ACC112 (cell line): ENCODE measurements around the gene RAB6B.

Experiments
- H2AFZ ChIP-seq: fragments of 200-600 bp; sonication (generic); one replicate; pipeline ENCODE4 v1.6.0; 2017; ENCODE audit warnings: antibody characterized with exemption, low read length; ENCODE audit not compliant: unreplicated experiment
- H3K27ac ChIP-seq: fragments of 200-600 bp; sonication (generic); 2 replicates; pipeline ENCODE4 v1.5.1; 2014; ENCODE audit warnings: low read depth, mild to moderate bottlenecking, antibody characterized with exemption, low read length, moderate library complexity
- H3K27me3 ChIP-seq: fragments of 200-600 bp; sonication (generic); 2 replicates; pipeline ENCODE4 v1.6.1; 2014; ENCODE audit warnings: mild to moderate bottlenecking, antibody characterized with exemption, low read length, moderate library complexity, mixed read lengths; ENCODE audit not compliant: insufficient read depth
- H3K36me3 ChIP-seq: fragments of 200-600 bp; sonication (generic); 2 replicates; pipeline ENCODE4 v1.6.1; 2016; ENCODE audit warnings: mild to moderate bottlenecking, antibody characterized with exemption, low read length, moderate library complexity, mixed read lengths; ENCODE audit not compliant: insufficient read depth
- H3K4me1 ChIP-seq: fragments of 200-600 bp; sonication (generic); one replicate; pipeline ENCODE4 v1.6.1; 2016; ENCODE audit warnings: low read length, mixed read lengths; ENCODE audit not compliant: insufficient read depth, unreplicated experiment, control insufficient read depth
- H3K4me3 ChIP-seq: fragments of 200-600 bp; sonication (generic); 2 replicates; pipeline ENCODE4 v1.5.1; 2014; ENCODE audit warnings: mild to moderate bottlenecking, low read depth, low read length
- H3K79me2 ChIP-seq: fragments of 200-600 bp; sonication (generic); one replicate; pipeline ENCODE4 v1.6.0; 2016; ENCODE audit warnings: low read length; ENCODE audit not compliant: control insufficient read depth, unreplicated experiment, insufficient read depth

Gene RAB6B

GRCh38 chr3:133834621-133835417, 60.9 kb downstream of the RAB6B start:
- Histone ChIP-seq H3K36me3 (no peaks in the 10 kb centered on the region), H3K4me3 (no peak overlapping the region), H3K4me1 (no peaks in the 10 kb centered on the region), H3K79me2 (no peaks in the 10 kb centered on the region), H2AFZ (no peak overlapping the region), H3K27ac (no peak overlapping the region), H3K27me3 (no peaks in the 10 kb centered on the region)

GRCh38 chr3:133833880-133834620, 61.6 kb downstream of the RAB6B start:
- no peaks in the 10 kb centered on the region for H3K36me3 ChIP-seq
- no peaks in the 10 kb centered on the region for H3K4me1 ChIP-seq
- H2AFZ ChIP-seq, result no peak overlapping the region
- H3K27ac ChIP-seq, result no peak overlapping the region
- H3K79me2 ChIP-seq, result no peaks in the 10 kb centered on the region
- H3K4me3 ChIP-seq, result no peak overlapping the region
- no peaks in the 10 kb centered on the region for H3K27me3 ChIP-seq

- no peak overlapping the region for H2AFZ ChIP-seq
- no peak overlapping the region for H3K4me3 ChIP-seq
- H3K79me2 ChIP-seq, result no peaks in the 10 kb centered on the region
Measured at GRCh38 chr3:133833267-133833666, 62.4 kb downstream of the RAB6B start.

GRCh38 chr3:133832802-133833144, 62.9 kb downstream of the RAB6B start:
- Histone ChIP-seq H3K36me3 (no peaks in the 10 kb centered on the region), H3K4me1 (no peaks in the 10 kb centered on the region), H3K27me3 (no peaks in the 10 kb centered on the region), H3K27ac (no peak overlapping the region), H2AFZ (no peak overlapping the region), H3K4me3 (no peak overlapping the region), H3K79me2 (no peaks in the 10 kb centered on the region)

More at GRCh38 chr3:133833267-133833666, 62.4 kb downstream of the RAB6B start:
- no peak overlapping the region for H3K27ac ChIP-seq
- no peaks in the 10 kb centered on the region for H3K4me1 ChIP-seq
- no peaks in the 10 kb centered on the region for H3K36me3 ChIP-seq
- H3K27me3 ChIP-seq, result no peaks in the 10 kb centered on the region

GRCh38 chr3:133831966-133832801, 63.5 kb downstream of the RAB6B start:
- no peak overlapping the region for H3K27ac ChIP-seq
- H2AFZ ChIP-seq, result no peak overlapping the region
- no peaks in the 10 kb centered on the region for H3K4me1 ChIP-seq
- H3K27me3 ChIP-seq, result no peaks in the 10 kb centered on the region
- H3K4me3 ChIP-seq, result no peak overlapping the region
- H3K79me2 ChIP-seq, result no peaks in the 10 kb centered on the region
- no peaks in the 10 kb centered on the region for H3K36me3 ChIP-seq

- Histone ChIP-seq H3K27me3 (no peaks in the 10 kb centered on the region), H3K27ac (no peak overlapping the region), H3K36me3 (no peaks in the 10 kb centered on the region), H3K4me1 (no peaks in the 10 kb centered on the region), H2AFZ (no peak overlapping the region), H3K4me3 (no peak overlapping the region), H3K79me2 (no peaks in the 10 kb centered on the region)
Measured at GRCh38 chr3:133830071-133830470, 65.6 kb downstream of the RAB6B start.

- Histone ChIP-seq H3K4me1 (no peaks in the 10 kb centered on the region), H3K4me3 (no peak overlapping the region), H3K79me2 (no peaks in the 10 kb centered on the region), H3K36me3 (peaks cover 2% of the 10 kb centered on the region; the same call in 1 of the 2 replicates), H3K27me3 (no peaks in the 10 kb centered on the region), H3K27ac (no peak overlapping the region), H2AFZ (no peak overlapping the region)
Measured at GRCh38 chr3:133829310-133829707, 66.4 kb downstream of the RAB6B start.

- Histone ChIP-seq H3K36me3 (peaks cover 4% of the 10 kb centered on the region; the same call in 1 of the 2 replicates), H3K79me2 (no peaks in the 10 kb centered on the region), H3K4me3 (no peak overlapping the region), H3K4me1 (no peaks in the 10 kb centered on the region), H2AFZ (no peak overlapping the region), H3K27ac (no peak overlapping the region), H3K27me3 (no peaks in the 10 kb centered on the region)
Measured at GRCh38 chr3:133828576-133829309, 66.9 kb downstream of the RAB6B start.

- H3K36me3 ChIP-seq, result peaks cover 10% of the 10 kb centered on the region; the same call in 1 of the 2 replicates
- no peaks in the 10 kb centered on the region for H3K79me2 ChIP-seq
- H3K4me1 ChIP-seq, result no peaks in the 10 kb centered on the region
- no peaks in the 10 kb centered on the region for H3K27me3 ChIP-seq
- no peak overlapping the region for H3K4me3 ChIP-seq
- H2AFZ ChIP-seq, result no peak overlapping the region
- H3K27ac ChIP-seq, result no peak overlapping the region
Measured at GRCh38 chr3:133827684-133828083, 68.0 kb downstream of the RAB6B start.

GRCh38 chr3:133827136-133827535, 68.5 kb downstream of the RAB6B start:
- Histone ChIP-seq H3K36me3 (peaks cover 13% of the 10 kb centered on the region; the same call in 1 of the 2 replicates), H2AFZ (no peak overlapping the region), H3K4me3 (no peak overlapping the region), H3K27ac (no peak overlapping the region), H3K27me3 (no peaks in the 10 kb centered on the region), H3K79me2 (no peaks in the 10 kb centered on the region), H3K4me1 (peaks cover 2% of the 10 kb centered on the region)
